Activated T-cell treated with anti-CD3 and anti-CD28 coated beads, Interleukin-2, amount 50 U/mL, for 72 hours (primary cell): ENCODE results near the gene ATP6V1D. TPM values are rescaled to one million over a fixed set of nuclear protein-coding genes. Genes with fewer than 3 reads are reported as not detected.

Experiments used
- ATAC-seq, 2 donors: fragments of 150-1000 bp; cut with Tn5 transposase; replicated peaks in 1 of 2; 2 replicates each; pipeline ENCODE4 v1.10.0; 2021; ENCODE audit warnings: moderate library complexity in 2 of 2, mild to moderate bottlenecking in 1 of 2
- DNase-seq, 2 donors: peaks; one replicate each; pipeline ENCODE4 v3.0.0; 2021 to 2022; ENCODE audit warnings: mixed read lengths in 1 of 2
- H3K27ac Mint-ChIP-seq: one replicate; pipeline ENCODE4 v1.8.0; 2022; ENCODE audit warnings: mild to moderate bottlenecking, moderate library complexity, mixed read lengths
- H3K27me3 Mint-ChIP-seq: one replicate; pipeline ENCODE4 v1.8.0; 2022; ENCODE audit warnings: low read depth, mixed read lengths
- H3K36me3 Mint-ChIP-seq, 2 donors: one replicate each; pipeline ENCODE4 v1.8.0; 2022; ENCODE audit warnings: mixed read lengths in 2 of 2, mild to moderate bottlenecking in 1 of 2; ENCODE audit not compliant: insufficient read depth in 2 of 2
- H3K4me1 Mint-ChIP-seq: one replicate; pipeline ENCODE4 v1.8.0; 2022; ENCODE audit warnings: low read depth, mixed read lengths
- H3K4me3 Mint-ChIP-seq, 2 donors: one replicate each; pipeline ENCODE4 v1.8.0; 2022; ENCODE audit warnings: mild to moderate bottlenecking in 2 of 2, mixed read lengths in 2 of 2, moderate library complexity in 2 of 2
- H3K9me3 Mint-ChIP-seq, 2 donors: one replicate each; pipeline ENCODE4 v1.8.0; 2022; ENCODE audit warnings: mixed read lengths in 2 of 2
- total RNA-seq, 2 donors: library from RNA; stranded (reverse); gene quantifications; one replicate each; pipeline ENCODE4 v1.2.3, GENCODE V29; 2022

Gene ATP6V1D
- total RNA-seq, 2 donors from 2014 or later, result 24.5 to 27.3 TPM

GRCh38 chr14:67317822-67318221, 41.8 kb downstream of the ATP6V1D start:
- no peaks in the 10 kb centered on the region for H3K9me3 Mint-ChIP-seq
- no peaks in the 10 kb centered on the region for H3K27me3 Mint-ChIP-seq
- H3K4me1 Mint-ChIP-seq, result no peaks in the 10 kb centered on the region
- no peak overlapping the region for H3K27ac Mint-ChIP-seq
- H3K4me3 Mint-ChIP-seq, result no peak overlapping the region
- H3K36me3 Mint-ChIP-seq, result no peaks in the 10 kb centered on the region
- DNase-seq (no peak), ATAC-seq (no peak)

DNA sequence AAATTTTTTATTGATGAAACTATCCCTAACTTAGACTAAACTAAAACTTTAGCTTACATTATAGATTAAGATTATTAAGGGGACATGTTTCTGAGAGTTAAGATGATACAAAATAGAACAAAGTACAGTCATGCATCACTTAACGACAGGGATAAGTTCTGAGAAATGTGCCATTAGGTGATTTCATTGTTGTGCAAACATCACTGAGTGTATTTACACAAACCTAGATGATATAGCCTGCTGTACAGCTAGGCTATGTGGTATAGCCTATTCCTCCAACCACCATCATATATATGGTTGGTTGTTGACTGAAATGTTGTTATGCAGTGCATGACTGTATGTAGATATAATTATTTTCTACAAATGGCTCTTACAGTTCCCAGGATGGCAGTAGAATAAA, 46.5 kb downstream of the ATP6V1D start:
- H3K36me3 Mint-ChIP-seq, result no peaks in the 10 kb centered on the region
- H3K4me1 Mint-ChIP-seq, result no peaks in the 10 kb centered on the region
- no peak for ATAC-seq
- no peak for DNase-seq
- H3K27ac Mint-ChIP-seq, result no peak overlapping the region
- H3K9me3 Mint-ChIP-seq, result no peaks in the 10 kb centered on the region
- no peak overlapping the region for H3K4me3 Mint-ChIP-seq
- no peaks in the 10 kb centered on the region for H3K27me3 Mint-ChIP-seq

GRCh38 chr14:67311868-67312267, 47.7 kb downstream of the ATP6V1D start:
- Mint-ChIP-seq H3K4me1 (no peaks in the 10 kb centered on the region), H3K27me3 (no peaks in the 10 kb centered on the region), H3K9me3 (no peaks in the 10 kb centered on the region), H3K36me3 (no peaks in the 10 kb centered on the region), H3K27ac (no peak overlapping the region), H3K4me3 (no peak overlapping the region)
- ATAC-seq (no peak), DNase-seq (no peak)

Other genes with a start within 250 kb of the ATP6V1D start
- not detected for gene GARIN2, start 170.4 kb downstream of the ATP6V1D start, total RNA-seq
- gene PALS1, start 118.4 kb downstream of the ATP6V1D start, total RNA-seq, result 1 to 10 TPM; 5.5 to 6.5 TPM
- gene EIF2S1, start 524 bp upstream of the ATP6V1D start, total RNA-seq, result 100 to 1,000 TPM; 132 to 172 TPM
- 1 to 10 TPM in 1 of 2 donors, under 1 TPM in 1; 0.84 to 1.4 TPM for gene PLEK2, start 52.4 kb upstream of the ATP6V1D start, total RNA-seq
- gene TMEM229B, start 128.9 kb upstream of the ATP6V1D start, total RNA-seq, result under 1 TPM; 0.32 to 0.79 TPM
- gene PLEKHH1, start 173.5 kb upstream of the ATP6V1D start, total RNA-seq, result 1 to 10 TPM; 1.0 to 1.2 TPM
- 10 to 100 TPM; 19.7 to 30.4 TPM for gene PIGH, start 240.5 kb upstream of the ATP6V1D start, total RNA-seq